Hepatocyte (in vitro differentiated cells): Measurements from ENCODE around the gene INSR.

Source experiments
- EZH2 ChIP-seq: fragments of 200-600 bp; sonication (generic); IDR thresholded peaks from 2 replicates; pipeline ENCODE4 v1.6.1; 2016; ENCODE audit warnings: antibody characterized with exemption, mild to moderate bottlenecking, borderline replicate concordance
- EZH2phosphoT487 ChIP-seq: fragments of 200-600 bp; sonication (generic); IDR thresholded peaks from one replicate; pipeline ENCODE4 v1.6.1; 2018; ENCODE audit warnings: antibody characterized with exemption, mild to moderate bottlenecking, low read depth, moderate library complexity; ENCODE audit not compliant: unreplicated experiment, severe bottlenecking
- TF ChIP-seq, protein P1 (sequence below): fragments of 200-600 bp; sonication (generic); IDR thresholded peaks from 2 replicates; pipeline ENCODE4 v1.5.1; 2016; ENCODE audit warnings: antibody characterized with exemption, mild to moderate bottlenecking; ENCODE audit not compliant: poor library complexity

- TF ChIP-seq EZH2, result no peak
- TF ChIP-seq, protein P1, sequence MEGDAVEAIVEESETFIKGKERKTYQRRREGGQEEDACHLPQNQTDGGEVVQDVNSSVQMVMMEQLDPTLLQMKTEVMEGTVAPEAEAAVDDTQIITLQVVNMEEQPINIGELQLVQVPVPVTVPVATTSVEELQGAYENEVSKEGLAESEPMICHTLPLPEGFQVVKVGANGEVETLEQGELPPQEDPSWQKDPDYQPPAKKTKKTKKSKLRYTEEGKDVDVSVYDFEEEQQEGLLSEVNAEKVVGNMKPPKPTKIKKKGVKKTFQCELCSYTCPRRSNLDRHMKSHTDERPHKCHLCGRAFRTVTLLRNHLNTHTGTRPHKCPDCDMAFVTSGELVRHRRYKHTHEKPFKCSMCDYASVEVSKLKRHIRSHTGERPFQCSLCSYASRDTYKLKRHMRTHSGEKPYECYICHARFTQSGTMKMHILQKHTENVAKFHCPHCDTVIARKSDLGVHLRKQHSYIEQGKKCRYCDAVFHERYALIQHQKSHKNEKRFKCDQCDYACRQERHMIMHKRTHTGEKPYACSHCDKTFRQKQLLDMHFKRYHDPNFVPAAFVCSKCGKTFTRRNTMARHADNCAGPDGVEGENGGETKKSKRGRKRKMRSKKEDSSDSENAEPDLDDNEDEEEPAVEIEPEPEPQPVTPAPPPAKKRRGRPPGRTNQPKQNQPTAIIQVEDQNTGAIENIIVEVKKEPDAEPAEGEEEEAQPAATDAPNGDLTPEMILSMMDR, result no peak
- TF ChIP-seq EZH2phosphoT487, result no peak
These were observed 1.8 kb downstream of the INSR start for GRCh38 chr19:7292352-7292949.
